ENCODE results near the gene AATF. TPM values are rescaled to one million over a fixed set of nuclear protein-coding genes. Genes with fewer than 3 reads are reported as not detected.

The AATF gene
- total RNA-seq, 1 donor from 2014 or later = 19.5 TPM

GRCh38 chr17:37064206-37064605 is 115.5 kb downstream of the AATF start:
- DNase-seq (ENCODE audit: low spot score in 2 of 2) = no peak
- Histone ChIP-seq H3K9me3 (no peaks in the 10 kb centered on the region), H3K36me3 (no peaks in the 10 kb centered on the region), H3K4me1 (no peaks in the 10 kb centered on the region), H3K27ac (no peak overlapping the region), H3K4me3 (no peak overlapping the region), H3K27me3 (no peaks in the 10 kb centered on the region)
- intact Hi-C loops (cut with DNase I) = no loop called here
- no peak for TF ChIP-seq CTCF (IDR thresholded peaks at IDR 0.05)

- Histone ChIP-seq H3K27ac (no peak overlapping the region), H3K36me3 (no peaks in the 10 kb centered on the region), H3K4me3 (no peak overlapping the region), H3K27me3 (no peaks in the 10 kb centered on the region), H3K4me1 (no peaks in the 10 kb centered on the region), H3K9me3 (no peaks in the 10 kb centered on the region)
- intact Hi-C loops (cut with DNase I) = no loop called here
- no peak for TF ChIP-seq CTCF (IDR thresholded peaks at IDR 0.05)
- no peak for DNase-seq (ENCODE audit: low spot score in 2 of 2)
These were observed 116.2 kb downstream of the AATF start for GRCh38 chr17:37064956-37065355.

GRCh38 chr17:37065486-37066321 is 117.0 kb downstream of the AATF start:
- DNase-seq (ENCODE audit: low spot score in 2 of 2) = no peak
- no peaks in the 10 kb centered on the region for H3K36me3 ChIP-seq
- no peaks in the 10 kb centered on the region for H3K27me3 ChIP-seq
- no peak for TF ChIP-seq CTCF (IDR thresholded peaks at IDR 0.05)
- intact Hi-C loops (cut with DNase I) = no loop called here
- H3K4me3 ChIP-seq = no peak overlapping the region
- H3K9me3 ChIP-seq = no peaks in the 10 kb centered on the region
- no peaks in the 10 kb centered on the region for H3K4me1 ChIP-seq
- H3K27ac ChIP-seq = no peak overlapping the region

GRCh38 chr17:37066322-37067255 is 117.8 kb downstream of the AATF start:
- no peak overlapping the region for H3K27ac ChIP-seq
- intact Hi-C loops (cut with DNase I) = no loop called here
- H3K4me1 ChIP-seq = no peaks in the 10 kb centered on the region
- no peaks in the 10 kb centered on the region for H3K9me3 ChIP-seq
- no peak for DNase-seq (ENCODE audit: low spot score in 2 of 2)
- H3K4me3 ChIP-seq = no peak overlapping the region
- H3K36me3 ChIP-seq = no peaks in the 10 kb centered on the region
- TF ChIP-seq CTCF (IDR thresholded peaks at IDR 0.05) = no peak
- H3K27me3 ChIP-seq = no peaks in the 10 kb centered on the region

GRCh38 chr17:37067555-37068111 is 118.9 kb downstream of the AATF start:
- no peak overlapping the region for H3K4me3 ChIP-seq
- intact Hi-C loops (cut with DNase I) = no loop called here
- DNase-seq (ENCODE audit: low spot score in 2 of 2) = no peak
- no peaks in the 10 kb centered on the region for H3K27me3 ChIP-seq
- H3K9me3 ChIP-seq = no peaks in the 10 kb centered on the region
- no peak overlapping the region for H3K27ac ChIP-seq
- H3K4me1 ChIP-seq = no peaks in the 10 kb centered on the region
- TF ChIP-seq CTCF (IDR thresholded peaks at IDR 0.05) = no peak
- no peaks in the 10 kb centered on the region for H3K36me3 ChIP-seq
